ENCODE measurements around the gene ZKSCAN5.

The ZKSCAN5 gene

DNA sequence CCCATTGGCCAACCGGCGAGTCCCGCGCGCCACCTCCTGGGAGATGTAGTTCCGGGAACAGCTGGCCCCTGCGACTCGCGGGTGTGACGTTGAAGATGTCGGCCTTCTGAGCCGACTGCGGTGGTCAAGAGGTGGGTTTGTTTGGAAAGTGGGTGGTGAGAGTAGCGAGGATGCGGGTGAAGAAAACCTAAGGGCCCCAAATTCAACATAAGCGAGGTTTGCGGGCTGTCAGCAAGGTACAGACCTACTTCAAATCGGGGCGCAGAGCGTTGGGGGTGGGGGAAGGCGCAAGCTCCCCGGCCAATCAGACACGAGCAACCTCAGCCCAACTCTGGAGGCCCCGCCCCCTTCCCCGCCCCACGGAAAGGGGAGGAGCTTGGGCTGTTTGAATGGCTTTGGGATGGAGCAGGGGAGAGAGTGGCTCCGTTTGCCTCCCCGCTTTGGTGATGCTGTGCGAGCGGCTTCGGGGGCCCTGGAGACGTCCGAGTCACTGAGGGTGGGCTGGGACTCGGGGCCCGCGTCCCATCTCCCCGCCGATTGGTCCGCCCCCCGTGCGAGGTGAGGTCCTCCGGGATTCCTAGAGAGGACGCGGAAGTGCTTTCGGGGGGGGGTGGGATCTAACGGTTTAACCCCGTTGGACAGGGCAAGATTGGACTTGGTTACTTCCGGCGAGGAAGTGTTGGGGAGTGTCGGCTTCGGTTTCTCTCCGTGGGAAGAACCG is at the start of gene ZKSCAN5:
Gene ZKSCAN5 (plus strand): TSS at position 60 of the 721 bp plus-strand sequence. CDS start 1,383 bp downstream, outside the sequence.
- DNase-seq (ENCODE audit: low read depth, low spot score) = peak; percentile 99

DNA sequence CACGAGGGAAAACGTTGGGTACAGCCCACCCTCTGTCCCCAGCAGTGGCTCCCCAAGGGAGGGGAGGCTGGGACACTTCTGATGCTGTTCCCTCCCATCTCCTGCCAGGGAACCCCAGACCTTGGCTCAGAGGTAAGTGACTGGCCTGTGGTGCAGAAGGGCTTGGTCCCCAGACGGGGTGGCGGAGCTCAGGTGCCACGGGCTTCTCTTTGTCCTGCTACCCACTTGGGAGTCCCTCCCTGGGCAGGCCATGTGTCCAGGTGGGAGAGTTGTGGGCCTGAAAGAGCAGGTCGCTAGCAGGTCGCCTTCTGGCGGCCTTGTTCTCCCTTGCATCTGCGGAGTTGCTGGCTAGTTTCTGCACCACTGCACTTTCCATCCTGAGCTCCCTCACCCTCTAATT is 48.6 kb upstream of the ZKSCAN5 start:
- no peak for DNase-seq (ENCODE audit: low read depth, low spot score)

- DNase-seq (ENCODE audit: low read depth, low spot score) = no peak
These were observed 48.2 kb upstream of the ZKSCAN5 start for GRCh38 chr7:99456288-99456687.

DNA sequence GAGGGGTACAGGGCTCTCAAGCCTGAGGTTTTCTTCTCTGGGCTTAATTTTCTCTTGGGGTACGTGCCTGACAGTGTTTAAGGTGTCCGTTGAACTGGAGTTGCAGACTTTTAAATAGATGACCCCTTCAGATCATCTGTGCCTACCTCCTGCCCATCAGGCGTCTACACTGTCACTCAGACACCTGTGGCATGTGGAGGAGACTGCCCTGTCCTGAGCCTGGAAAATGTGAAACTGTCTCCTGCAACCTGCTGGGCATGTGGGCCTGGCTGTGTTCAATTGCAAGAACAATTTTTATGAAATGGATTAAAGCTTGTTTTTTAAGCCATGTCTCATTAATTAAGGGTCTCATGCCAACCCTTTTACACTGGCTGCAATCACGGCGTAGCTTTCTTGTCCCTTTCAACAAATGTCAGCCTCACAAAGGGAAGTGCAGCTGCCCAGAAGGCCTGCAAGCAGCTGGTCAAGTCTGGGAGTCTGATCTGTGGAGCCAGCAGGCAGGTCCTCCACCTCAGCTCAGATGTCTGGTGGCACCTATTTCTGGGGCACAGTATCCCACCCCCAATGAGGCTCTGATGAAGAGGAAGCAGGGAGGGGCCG is 47.3 kb upstream of the ZKSCAN5 start:
- no peak for DNase-seq (ENCODE audit: low read depth, low spot score)

GRCh38 chr7:99457650-99458493 is 46.6 kb upstream of the ZKSCAN5 start:
- no peak for DNase-seq (ENCODE audit: low read depth, low spot score)

DNA sequence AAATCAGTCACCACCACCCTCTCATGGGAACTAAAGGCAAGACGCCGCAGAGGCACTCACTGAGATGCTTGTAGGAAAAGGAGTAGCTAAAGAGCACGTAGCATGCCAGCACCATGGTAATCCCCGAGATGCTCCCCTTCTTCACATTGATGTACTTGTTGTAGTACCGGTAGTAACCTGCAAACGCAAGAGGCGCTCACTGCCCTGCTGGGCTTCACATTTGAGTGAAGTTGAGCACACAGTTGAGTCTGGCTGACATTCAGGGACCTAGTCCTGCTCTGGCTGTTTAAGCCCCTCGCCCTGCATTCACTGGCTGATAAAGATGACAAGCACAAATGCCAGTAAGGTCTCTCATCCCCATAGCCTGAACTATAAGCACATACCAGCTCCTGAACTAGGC is 45.4 kb upstream of the ZKSCAN5 start:
- peak; percentile 15 for DNase-seq (ENCODE audit: low read depth, low spot score)

DNA sequence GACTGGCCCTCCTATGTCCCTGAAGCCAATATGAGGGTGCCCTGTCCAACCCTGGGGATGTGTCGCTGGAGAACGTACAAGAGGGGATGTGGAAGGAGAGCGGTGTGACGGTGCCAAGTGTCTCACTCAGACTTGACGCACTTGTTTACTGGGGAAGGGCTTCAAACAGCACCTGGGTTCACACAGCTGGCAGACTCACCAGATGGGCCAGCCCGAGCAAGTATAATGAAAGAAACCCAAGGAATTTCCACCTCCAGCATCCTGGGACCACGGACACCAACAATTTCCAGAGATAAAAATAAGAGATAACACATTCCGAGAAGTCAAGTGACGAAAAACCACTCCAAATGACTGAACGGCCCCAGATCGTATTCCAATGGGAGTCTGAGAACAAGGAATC is 43.8 kb upstream of the ZKSCAN5 start:
- DNase-seq (ENCODE audit: low read depth, low spot score) = no peak

DNA sequence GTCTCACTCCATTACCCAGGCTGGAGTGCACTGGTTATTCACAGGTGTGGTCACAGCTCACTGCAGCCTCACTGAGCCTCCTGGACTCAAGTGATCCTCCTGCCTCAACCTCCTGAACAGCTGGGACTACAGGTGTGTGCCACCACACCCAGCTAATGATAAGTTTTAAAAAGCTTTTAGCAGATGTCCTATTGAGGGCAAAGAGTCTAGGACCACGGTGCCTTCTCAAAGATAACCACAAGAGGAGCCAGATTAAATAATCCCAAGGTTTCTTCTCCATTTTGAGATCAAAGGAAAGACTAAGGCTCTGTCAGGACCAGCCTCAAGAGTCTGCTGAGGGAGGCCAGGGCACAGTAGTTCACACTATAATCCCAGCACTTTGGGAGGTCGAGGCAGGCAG is 43.2 kb upstream of the ZKSCAN5 start:
- no peak for DNase-seq (ENCODE audit: low read depth, low spot score)

DNA sequence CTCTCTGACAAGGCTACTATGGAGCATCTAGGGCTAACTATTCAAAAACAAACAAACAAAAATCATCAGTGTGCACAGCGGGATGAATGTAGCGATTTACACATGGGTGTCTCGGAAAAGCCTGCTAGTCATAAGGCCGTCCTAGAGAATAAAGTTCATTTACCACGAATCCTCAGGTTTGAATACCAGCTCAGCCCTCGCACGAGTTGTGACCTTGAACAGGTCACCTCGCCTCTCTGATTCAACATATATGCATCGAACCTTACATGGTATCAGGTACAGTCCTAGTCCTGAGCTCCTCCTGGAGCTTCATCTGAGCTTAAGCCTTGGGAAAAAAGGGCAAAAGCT is 39.1 kb upstream of the ZKSCAN5 start:
- DNase-seq (ENCODE audit: low read depth, low spot score) = no peak

- DNase-seq (ENCODE audit: low read depth, low spot score) = no peak
These were observed 36.0 kb upstream of the ZKSCAN5 start for GRCh38 chr7:99468336-99468918.

- no peak for DNase-seq (ENCODE audit: low read depth, low spot score)
These were observed 34.9 kb upstream of the ZKSCAN5 start for GRCh38 chr7:99469381-99470065.

GRCh38 chr7:99472561-99473314 is 31.7 kb upstream of the ZKSCAN5 start, which contains the start of gene ZNF789:
Gene ZNF789, plus strand, starts transcription at chr7:99472890. Its CDS starts 3,567 bp downstream, at chr7:99476457.
- peak; percentile 99 for DNase-seq (ENCODE audit: low read depth, low spot score)

- peak; percentile 79 for DNase-seq (ENCODE audit: low read depth, low spot score)
These were observed 31.2 kb upstream of the ZKSCAN5 start for GRCh38 chr7:99473315-99473596.

GRCh38 chr7:99476107-99476506 is 28.4 kb upstream of the ZKSCAN5 start:
- no peak for DNase-seq (ENCODE audit: low read depth, low spot score)

DNA sequence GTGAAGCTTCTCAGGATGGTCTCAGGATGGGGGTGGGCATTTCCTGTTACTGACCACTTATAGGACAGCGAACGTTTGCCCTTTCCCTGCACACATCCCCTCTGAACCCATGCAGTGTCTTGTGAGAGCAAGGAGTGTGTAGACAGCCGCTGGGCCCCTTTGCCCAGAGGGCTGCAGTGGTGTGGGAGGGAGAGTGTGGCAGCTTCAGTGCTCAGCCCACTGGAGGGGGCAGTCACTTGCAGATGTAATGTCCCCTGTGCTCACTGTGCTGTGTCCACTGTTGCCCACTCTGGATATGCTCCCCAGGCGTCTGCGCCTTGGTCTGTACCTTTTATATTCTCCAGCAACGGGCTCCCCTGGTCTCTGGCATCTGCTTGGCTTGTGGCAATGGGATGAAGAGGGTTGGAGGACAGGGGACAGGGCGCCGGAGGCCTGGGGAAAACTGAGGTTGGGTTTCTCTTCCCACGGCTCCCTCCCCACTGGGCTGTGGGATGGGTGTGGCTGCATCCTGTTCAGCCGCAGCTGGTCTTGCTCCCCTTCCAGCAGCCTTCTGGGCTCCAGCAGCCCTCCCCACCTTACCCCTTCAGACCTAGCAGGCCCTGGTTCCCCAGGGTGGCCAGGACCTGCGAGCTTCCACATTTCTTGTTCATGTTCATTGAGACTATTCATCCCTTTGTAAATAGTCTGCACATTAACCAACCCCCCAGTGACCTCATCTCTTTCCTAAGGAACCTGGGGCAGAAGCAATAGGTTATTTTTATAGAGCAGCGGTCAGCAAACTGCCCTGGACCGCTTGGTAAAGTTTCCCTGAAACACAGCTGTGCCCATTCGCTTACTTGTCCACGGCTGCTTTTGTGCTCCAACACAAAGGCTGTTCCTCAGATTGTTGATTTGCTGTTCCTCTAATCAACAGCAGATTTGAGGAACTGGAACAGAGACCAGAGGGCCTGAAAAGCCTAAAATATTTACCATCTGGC is 25.7 kb upstream of the ZKSCAN5 start:
- DNase-seq (ENCODE audit: low read depth, low spot score) = no peak

DNA sequence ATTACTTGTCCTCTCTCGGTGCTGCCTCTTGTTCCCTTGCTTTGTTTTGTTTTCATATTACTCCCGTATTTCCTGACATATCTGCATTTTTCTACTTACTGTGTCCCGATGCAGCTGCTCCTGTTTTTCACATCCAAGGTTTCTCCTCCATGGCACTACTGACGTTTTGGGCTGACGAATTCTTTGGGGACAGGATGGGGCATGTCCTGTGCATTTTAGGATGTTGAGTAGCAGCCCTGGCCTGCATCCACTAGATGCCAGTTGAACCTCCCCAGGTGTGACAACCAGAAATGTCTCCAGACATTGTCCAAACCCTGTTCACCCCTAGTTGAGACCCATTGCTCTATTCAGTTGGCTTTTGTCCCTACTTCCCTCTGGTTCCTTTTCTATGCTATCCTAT is 19.4 kb upstream of the ZKSCAN5 start:
- no peak for DNase-seq (ENCODE audit: low read depth, low spot score)

- no peak for DNase-seq (ENCODE audit: low read depth, low spot score)
These were observed 15.2 kb upstream of the ZKSCAN5 start for GRCh38 chr7:99489235-99489634.

GRCh38 chr7:99490878-99491277 is 13.6 kb upstream of the ZKSCAN5 start:
- DNase-seq (ENCODE audit: low read depth, low spot score) = no peak

- no peak for DNase-seq (ENCODE audit: low read depth, low spot score)
These were observed 10.6 kb upstream of the ZKSCAN5 start for GRCh38 chr7:99493823-99494222.

Data from astrocyte of the hippocampus (primary cell).